K562 (cell line): Measurements from ENCODE around the gene CEMIP. TPM values are rescaled to one million over a fixed set of nuclear protein-coding genes. Genes with fewer than 3 reads are reported as not detected.

Source experiments
- CBFA2T3 ChIP-seq: fragments of 450-650 bp; IDR thresholded peaks from 2 replicates; pipeline ENCODE4 v1.6.1; 2017
- CTCF ChIP-seq, 3 experiments: IDR thresholded peaks in 2 of 3; conservative IDR thresholded peaks in 1 of 3; 2 replicates each; pipeline ENCODE4 v1.5.1; 2011 to 2012; ENCODE audit warnings: low read length in 3 of 3, mild to moderate bottlenecking in 3 of 3, control low read depth in 2 of 3, improper control_type of control experiment in 1 of 3, inconsistent platforms in 1 of 3, low read depth in 1 of 3, mixed read lengths in 1 of 3, moderate library complexity in 1 of 3; ENCODE audit not compliant: insufficient read depth in 2 of 3
- DEAF1 ChIP-seq: fragments of 450-650 bp; formaldehyde crosslinking; IDR thresholded peaks from 2 replicates; pipeline ENCODE4 v1.4.0; 2020; ENCODE audit warnings: mild to moderate bottlenecking, moderate library complexity
- ESRRB ChIP-seq: fragments of 250-450 bp; sonication (Bioruptor Pico); IDR thresholded peaks from 2 replicates; pipeline ENCODE4 v1.5.0; 2020; ENCODE audit warnings: mild to moderate bottlenecking, moderate library complexity, borderline replicate concordance
- GABPB1 ChIP-seq: sonication (generic); formaldehyde crosslinking; IDR thresholded peaks from 2 replicates; pipeline ENCODE4 v1.8.0; 2022; ENCODE audit warnings: mild to moderate bottlenecking, missing genetic modification reagents
- HBP1 ChIP-seq: fragments of 450-650 bp; formaldehyde crosslinking; IDR thresholded peaks from 2 replicates; pipeline ENCODE4 v1.4.0; 2022; ENCODE audit warnings: missing genetic modification characterization
- HDAC2 ChIP-seq: fragments of 450-650 bp; IDR thresholded peaks from 2 replicates; pipeline ENCODE4 v1.6.1; 2016; ENCODE audit warnings: mild to moderate bottlenecking
- JUND ChIP-seq, 2 experiments: IDR thresholded peaks; 2 replicates in 1 of 2; 3 replicates in 1 of 2; pipeline ENCODE4 v1.6.1; 2011; ENCODE audit warnings: borderline replicate concordance in 2 of 2, low read depth in 2 of 2, low read length in 2 of 2, improper control_type of control experiment in 1 of 2, missing biosample characterization in 1 of 2, missing genetic modification characterization in 1 of 2, missing genetic modification reagents in 1 of 2
- MBD1 ChIP-seq: fragments of 250-450 bp; sonication (Bioruptor Pico); IDR thresholded peaks from 2 replicates; pipeline ENCODE4 v1.8.0; 2022; ENCODE audit warnings: inconsistent platforms
- MEIS2 ChIP-seq: fragments of 450-650 bp; IDR thresholded peaks from 2 replicates; pipeline ENCODE4 v1.6.1; 2014; ENCODE audit warnings: mild to moderate bottlenecking; ENCODE audit not compliant: partially characterized antibody
- NFE2L1 ChIP-seq: fragments of 450-650 bp; IDR thresholded peaks from 2 replicates; pipeline ENCODE4 v1.6.1; 2016; ENCODE audit warnings: missing genetic modification characterization, low read depth, mild to moderate bottlenecking, missing compliant biosample characterization, moderate library complexity, borderline replicate concordance
- TOE1 ChIP-seq, 2 experiments: fragments of 450-650 bp in 1 of 2; sonication (generic) in 1 of 2; formaldehyde crosslinking in 1 of 2; IDR thresholded peaks; 2 replicates each; pipeline versions ENCODE4 v1.7.1 to v1.8.0; 2016 to 2022; ENCODE audit warnings: borderline replicate concordance in 2 of 2, mild to moderate bottlenecking in 2 of 2, antibody characterized with exemption in 1 of 2, inconsistent platforms in 1 of 2, low read depth in 1 of 2, missing genetic modification reagents in 1 of 2, moderate library complexity in 1 of 2
- ZNF609 ChIP-seq: sonication (generic); formaldehyde crosslinking; IDR thresholded peaks from 2 replicates; pipeline ENCODE4 v1.8.1; 2023; ENCODE audit warnings: missing genetic modification reagents, mild to moderate bottlenecking, borderline replicate concordance
- polyA plus RNA-seq, 8 experiments: library from polyadenylated mRNA; depleted of rRNA in 4 of 8; stranded (reverse) in 5 of 8; unstranded in 3 of 8; fragments of >200 nt; fragmentation: Nextera tagmentation in 2 of 8; fragmentation: Illumina TruSeq in 1 of 8; extraction: Ambion mirVana in 2 of 8; extraction: Trizol in 1 of 8; gene quantifications; 2 replicates each; pipeline versions ENCODE4 v1.2.1 to v1.2.3, GENCODE V29; 2011 to 2014; ENCODE audit warnings: inconsistent platforms in 1 of 8, missing spikeins in 1 of 8
- total RNA-seq, 7 experiments: library from RNA; depleted of rRNA in 6 of 7; stranded (reverse); fragments of >200 nt in 6 of 7; fragmentation: Illumina TruSeq in 2 of 7; extraction: Trizol in 2 of 7; gene quantifications; 2 replicates each; pipeline versions ENCODE4 v1.2.1 to v1.2.3, GENCODE V29; 2011 to 2021; ENCODE audit warnings: low replicate concordance in 1 of 7

CEMIP gene
- total and polyA plus RNA-seq, 9 of the 15 experiments (the other 6 are each of a cell fraction or from before 2014, with no cell fraction given) = 0.33 TPM; not detected in 8

GRCh38 chr15:80988148-80988796 lies 209.1 kb downstream of the CEMIP start (continued):
- TF ChIP-seq JUND (IDR thresholded peaks at IDR 0.05; ENCODE audit: borderline replicate concordance, low read depth, low read length) (0 out of 2 replicates have a peak, but pooled peaks have one; percentile 3), JUND (tag; IDR thresholded peaks at IDR 0.05; ENCODE audit: borderline replicate concordance, low read depth, low read length) (no peak), MBD1 (CRISPR knock-in tag) (no peak), ESRRB (CRISPR knock-in tag) (no peak), DEAF1 (CRISPR knock-in tag) (no peak), HDAC2 (0 out of 2 replicates have a peak, but pooled peaks have one; percentile 26), CTCF (IDR thresholded peaks at IDR 0.05 in 2 of 3, conservative IDR thresholded peaks at IDR 0.05 in 1 of 3; ENCODE audit: insufficient read depth in 2 of 3, low read depth in 1 of 3, low read length in 3 of 3) (no peak), HBP1 (CRISPR knock-in tag) (no peak), GABPB1 (CRISPR knock-in tag) (no peak), MEIS2 (no peak), CBFA2T3 (peak; percentile 55; the same call in 1 of the 2 replicates), TOE1 (IDR thresholded peaks at IDR 0.05; ENCODE audit: borderline replicate concordance) (no peak), TOE1 (CRISPR knock-in tag; IDR thresholded peaks at IDR 0.05; ENCODE audit: borderline replicate concordance, low read depth) (no peak), NFE2L1 (tag) (no peak), ZNF609 (no peak)
